Measurements from ENCODE around the gene NCK1.
"Not testable (repeated sequence)": the region's sequence is repeated elsewhere in the genome, so short reads cannot be mapped to it uniquely, and the experiment has no call there.

GRCh38 chr3:136987398-136987980, 125.5 kb downstream of the NCK1 start:
- TF ChIP-seq EZH2 (IDR thresholded peaks at IDR 0.05; ENCODE audit: low read length, unreplicated experiment); CTCF (conservative IDR thresholded peaks at IDR 0.05; ENCODE audit: low read depth, low read length): not testable (repeated sequence)

Measured in PC-3 (cell line).